Measurements from ENCODE around the gene ELAVL2.
"Not testable (repeated sequence)": the region's sequence is repeated elsewhere in the genome, so short reads cannot be mapped to it uniquely, and the experiment has no call there.

Gene ELAVL2

DNA sequence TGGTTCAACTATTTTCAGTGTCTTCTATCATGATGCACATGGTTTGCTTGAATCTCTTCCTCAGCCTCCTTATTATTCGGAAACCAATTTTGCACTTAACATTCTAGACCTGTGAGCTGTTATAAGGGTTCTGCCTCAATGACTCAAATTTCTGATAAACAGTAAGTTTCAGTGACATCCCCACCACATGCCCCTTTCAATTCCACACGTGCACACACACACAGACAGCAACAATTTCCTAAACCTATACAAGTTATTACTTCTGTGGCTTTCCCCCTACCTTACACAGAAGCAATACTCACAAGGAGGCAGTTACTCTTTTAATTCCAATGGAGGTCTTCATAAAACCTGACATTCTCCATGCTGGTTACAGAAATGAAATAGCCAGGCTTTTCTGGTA is 102.4 kb downstream of the ELAVL2 start:
- ChIA-PET CTCF (no interaction called here), POLR2A (ENCODE audit: low non-redundant PET) (no interaction called here)
- TF ChIP-seq, protein P1, sequence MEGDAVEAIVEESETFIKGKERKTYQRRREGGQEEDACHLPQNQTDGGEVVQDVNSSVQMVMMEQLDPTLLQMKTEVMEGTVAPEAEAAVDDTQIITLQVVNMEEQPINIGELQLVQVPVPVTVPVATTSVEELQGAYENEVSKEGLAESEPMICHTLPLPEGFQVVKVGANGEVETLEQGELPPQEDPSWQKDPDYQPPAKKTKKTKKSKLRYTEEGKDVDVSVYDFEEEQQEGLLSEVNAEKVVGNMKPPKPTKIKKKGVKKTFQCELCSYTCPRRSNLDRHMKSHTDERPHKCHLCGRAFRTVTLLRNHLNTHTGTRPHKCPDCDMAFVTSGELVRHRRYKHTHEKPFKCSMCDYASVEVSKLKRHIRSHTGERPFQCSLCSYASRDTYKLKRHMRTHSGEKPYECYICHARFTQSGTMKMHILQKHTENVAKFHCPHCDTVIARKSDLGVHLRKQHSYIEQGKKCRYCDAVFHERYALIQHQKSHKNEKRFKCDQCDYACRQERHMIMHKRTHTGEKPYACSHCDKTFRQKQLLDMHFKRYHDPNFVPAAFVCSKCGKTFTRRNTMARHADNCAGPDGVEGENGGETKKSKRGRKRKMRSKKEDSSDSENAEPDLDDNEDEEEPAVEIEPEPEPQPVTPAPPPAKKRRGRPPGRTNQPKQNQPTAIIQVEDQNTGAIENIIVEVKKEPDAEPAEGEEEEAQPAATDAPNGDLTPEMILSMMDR (conservative IDR thresholded peaks at IDR 0.05; ENCODE audit: low read depth) = no peak
- DNase-seq (ENCODE audit: low spot score) = no peak
- H3K27ac ChIP-seq = no peak overlapping the region

DNA sequence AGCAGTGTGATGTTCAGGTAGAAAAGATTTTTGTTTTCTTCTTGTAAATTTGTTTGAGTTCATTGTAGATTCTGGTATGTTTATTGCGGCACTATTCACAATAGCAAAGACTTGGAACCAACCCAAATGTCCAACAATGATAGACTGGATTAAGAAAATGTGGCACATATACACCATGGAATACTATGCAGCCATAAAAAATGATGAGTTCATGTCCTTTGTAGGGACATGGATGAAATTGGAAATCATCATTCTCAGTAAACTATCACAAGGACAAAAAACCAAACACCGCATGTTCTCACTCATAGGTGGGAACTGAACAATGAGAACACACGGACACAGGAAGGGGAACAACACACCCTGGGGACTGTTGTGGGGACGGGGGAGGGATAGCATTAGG is 103.0 kb downstream of the ELAVL2 start:
- POLR2A ChIA-PET (ENCODE audit: low non-redundant PET); DNase-seq (ENCODE audit: low spot score); CTCF ChIA-PET: not testable (repeated sequence)

DNA sequence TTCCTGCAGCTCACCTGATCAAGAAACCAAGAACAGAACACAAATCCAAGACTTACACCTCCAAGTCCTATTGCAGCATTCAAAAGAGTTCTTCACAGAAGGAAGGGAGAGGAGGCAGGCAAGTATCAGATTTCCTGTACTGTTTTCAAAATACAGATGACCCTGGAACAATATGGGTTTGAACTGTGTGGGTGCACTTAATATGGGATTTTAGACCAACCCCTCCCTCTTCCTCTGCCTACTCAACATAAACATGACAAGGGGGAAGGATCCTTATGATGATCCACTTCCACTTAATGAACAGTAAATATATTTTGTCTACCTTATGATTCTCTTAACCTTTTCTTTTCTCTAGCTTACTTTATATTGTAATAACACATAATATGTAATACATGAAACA is 104.6 kb downstream of the ELAVL2 start:
- no peak overlapping the region for H3K27ac ChIP-seq
- TF ChIP-seq, protein P1 (conservative IDR thresholded peaks at IDR 0.05; ENCODE audit: low read depth) = no peak
- ChIA-PET CTCF (interaction anchor here (0.6 kb wide), 1 partner anchor 55 kb away, joined by 4 read pairs; no protein-coding TSS in a partner anchor), POLR2A (ENCODE audit: low non-redundant PET) (no interaction called here)
- DNase-seq (ENCODE audit: low spot score) = no peak

More for the DNA sequence above, 103.0 kb downstream of the ELAVL2 start:
- H3K27ac ChIP-seq = not testable (repeated sequence)

DNA sequence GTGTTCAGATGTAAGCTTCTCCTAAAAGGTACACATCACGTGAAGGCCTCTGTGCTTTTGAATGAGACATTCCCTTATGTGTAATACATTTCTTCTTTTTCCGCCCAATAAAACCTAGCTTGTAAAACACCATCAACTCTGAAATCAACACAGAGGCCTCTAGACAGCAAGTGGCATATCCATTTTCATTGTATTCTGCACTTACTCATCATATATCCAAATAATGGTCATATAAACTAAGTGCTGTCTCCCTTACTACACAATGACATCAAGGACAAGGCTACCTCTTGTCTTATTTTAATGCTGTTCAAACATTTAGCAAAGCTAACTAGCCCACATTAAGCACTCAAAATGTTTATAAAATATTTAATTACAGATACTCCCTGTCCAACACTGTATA is 108.5 kb downstream of the ELAVL2 start:
- ChIA-PET CTCF (no interaction called here), POLR2A (ENCODE audit: low non-redundant PET) (no interaction called here)
- no peak for DNase-seq (ENCODE audit: low spot score)
- H3K27ac ChIP-seq = no peak overlapping the region
- TF ChIP-seq, protein P1 (conservative IDR thresholded peaks at IDR 0.05; ENCODE audit: low read depth) = no peak

DNA sequence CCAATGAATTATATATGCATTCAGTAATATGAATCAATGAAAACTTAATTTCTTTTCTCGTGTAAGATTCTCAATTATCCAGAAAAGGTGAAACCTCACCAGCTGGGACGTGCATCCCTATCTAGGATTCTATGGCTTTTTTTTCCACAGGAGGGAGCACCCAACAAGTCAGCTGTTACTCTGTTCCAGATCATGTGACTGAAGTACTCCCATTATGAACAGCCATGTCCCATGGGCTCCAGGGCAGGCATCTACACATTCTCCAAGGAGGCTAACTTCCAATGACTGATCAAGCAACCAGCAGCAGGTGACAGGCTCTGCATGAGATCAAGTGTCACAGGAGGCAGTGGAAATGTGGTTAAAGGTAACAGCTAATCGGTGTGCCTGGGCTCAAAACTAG is 118.8 kb downstream of the ELAVL2 start:
- TF ChIP-seq, protein P1 (conservative IDR thresholded peaks at IDR 0.05; ENCODE audit: low read depth) = no peak
- CTCF ChIA-PET = no interaction called here
- POLR2A ChIA-PET (ENCODE audit: low non-redundant PET) = no interaction called here
- no peak for DNase-seq (ENCODE audit: low spot score)
- H3K27ac ChIP-seq = no peak overlapping the region

DNA sequence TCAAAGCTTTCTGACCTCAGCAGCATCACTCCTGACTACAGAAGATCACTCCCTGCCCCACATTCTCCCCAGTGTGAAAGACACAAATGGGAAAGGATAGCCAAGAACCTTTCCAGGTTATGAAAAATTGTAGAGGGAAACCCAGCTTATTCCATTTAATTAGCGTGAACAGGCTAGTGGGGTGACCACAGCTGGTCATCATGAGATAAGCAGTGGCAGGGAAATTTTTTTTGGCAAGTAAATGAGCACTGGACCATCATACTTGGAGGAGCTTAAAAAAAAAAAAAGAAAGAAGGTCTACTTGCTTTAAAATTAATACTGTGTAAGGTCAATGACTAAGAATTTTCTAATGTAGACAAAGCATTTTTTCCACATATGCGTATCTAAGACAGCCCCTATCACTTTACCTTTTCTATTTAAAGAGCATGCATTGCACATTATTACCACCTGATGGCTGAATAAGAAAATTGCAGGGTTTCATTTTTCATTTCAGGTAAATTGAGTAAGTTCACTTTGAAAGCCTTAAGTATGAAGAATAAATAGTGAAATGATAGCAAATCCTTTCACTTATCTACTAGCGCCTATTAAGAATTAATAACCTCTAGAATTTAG is 123.6 kb downstream of the ELAVL2 start:
- no peak for DNase-seq (ENCODE audit: low spot score)
- POLR2A ChIA-PET (ENCODE audit: low non-redundant PET) = no interaction called here
- H3K27ac ChIP-seq = no peak overlapping the region
- CTCF ChIA-PET = interaction anchor here (0.6 to 1.1 kb wide), 5 partner anchors 27 to 117 kb away, joined by 3 to 5 read pairs (median 3); no protein-coding TSS in a partner anchor
- TF ChIP-seq, protein P1 (conservative IDR thresholded peaks at IDR 0.05; ENCODE audit: low read depth) = no peak

DNA sequence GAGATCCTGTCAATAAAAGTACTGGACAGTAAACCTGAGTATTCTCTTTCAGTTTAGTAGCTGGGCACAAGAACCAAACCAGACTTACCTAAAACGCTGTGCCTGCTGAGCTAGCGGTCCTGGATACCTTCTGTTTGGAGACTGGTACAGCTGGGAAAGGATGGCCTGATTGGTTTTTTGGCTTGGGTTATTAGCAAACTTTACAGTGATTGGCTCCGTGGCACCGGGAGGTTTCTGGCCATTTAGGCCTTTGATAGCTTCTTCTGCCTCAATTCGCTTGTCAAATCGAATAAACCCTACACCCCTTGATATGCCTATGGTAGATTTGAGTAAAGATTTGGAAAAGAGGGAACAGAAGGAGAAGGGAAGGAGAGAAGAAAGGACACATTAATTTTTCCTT is 124.7 kb downstream of the ELAVL2 start:
- POLR2A ChIA-PET (ENCODE audit: low non-redundant PET) = no interaction called here
- CTCF ChIA-PET = no interaction called here

More for the DNA sequence above, 124.7 kb downstream of the ELAVL2 start:
- H3K27ac ChIP-seq = no peak overlapping the region
- TF ChIP-seq, protein P1 (conservative IDR thresholded peaks at IDR 0.05; ENCODE audit: low read depth) = no peak
- DNase-seq (ENCODE audit: low spot score) = no peak
